Ovary (tissue), 9 donors: Measurements from ENCODE around the gene OR4D11. TPM values are rescaled to one million over a fixed set of nuclear protein-coding genes. Genes with fewer than 3 reads are reported as not detected.

Source experiments
- polyA plus RNA-seq, 2 donors: library from polyadenylated mRNA; stranded (reverse); fragments of 200-250 nt in 1 of 2; fragments of 350-450 nt in 1 of 2; fragmentation: Illumina TruSeq in 1 of 2; extraction: RNeasy Lipid Tissue Mini Kit (QIAGEN cat#74804) in 1 of 2; gene quantifications; one replicate each; pipeline ENCODE4 v1.2.3, GENCODE V29; 2013 to 2014
- total RNA-seq, 7 donors: library from RNA; depleted of rRNA in 2 of 7; stranded (reverse); fragments of >200 nt in 2 of 7; fragmentation: NEBNext Ultra II Directional in 3 of 7; extraction: Animal tissue kit (Norgen Biotek cat#: 25700) in 3 of 7; gene quantifications; one replicate each; pipeline versions ENCODE4 v1.1.0 to v1.2.4, GENCODE V29; 2016 to 2023
- donor health status: DM: no; HTN: no; CAD: no; lungs with moderate emphysema.
- donor health status: DM: no; HTN: no; CAD: no.
- donor health status: Bipolar disorder and iron deficiency.
- donor health status: DM: yes; HTN: yes; CAD: no.
- donor health status: DM: no; HTN: no; CAD: no.
- donor health status: DM: yes; HTN: yes; CAD: no.

The OR4D11 gene
- total and polyA plus RNA-seq, 9 donors, result not detected

Other genes starting within 250 kb of the OR4D11 start
- gene OR5AN1, start 144.7 kb upstream of the OR4D11 start, total RNA-seq, result not detected
- not detected for gene OR5AN1, start 144.7 kb upstream of the OR4D11 start, polyA plus RNA-seq
- gene OR5A2, start 77.2 kb upstream of the OR4D11 start, total RNA-seq, result not detected
- not detected for gene OR5A2, start 77.2 kb upstream of the OR4D11 start, polyA plus RNA-seq
- not detected for gene OR5A1, start 67.1 kb upstream of the OR4D11 start, total RNA-seq
- gene OR5A1, start 67.1 kb upstream of the OR4D11 start, polyA plus RNA-seq, result not detected
- gene OR4D6, start 46.6 kb upstream of the OR4D11 start, total RNA-seq, result not detected
- gene OR4D6, start 46.6 kb upstream of the OR4D11 start, polyA plus RNA-seq, result not detected
- gene OR4D10, start 30.3 kb upstream of the OR4D11 start, total RNA-seq, result not detected
- not detected for gene OR4D10, start 30.3 kb upstream of the OR4D11 start, polyA plus RNA-seq
- gene OR4D9, start 8.0 kb downstream of the OR4D11 start, total RNA-seq, result not detected
- gene OR4D9, start 8.0 kb downstream of the OR4D11 start, polyA plus RNA-seq, result not detected
- 10 to 100 TPM; 27.1 to 46.4 (median 42.4) TPM for gene OSBP, start 112.2 kb downstream of the OR4D11 start, total RNA-seq
- gene OSBP, start 112.2 kb downstream of the OR4D11 start, polyA plus RNA-seq, result 10 to 100 TPM; 20.5 to 58.0 TPM
- 10 to 100 TPM; 11.1 to 40.3 (median 30.8) TPM for gene PATL1, start 165.5 kb downstream of the OR4D11 start, total RNA-seq
- 10 to 100 TPM; 16.2 to 44.2 TPM for gene PATL1, start 165.5 kb downstream of the OR4D11 start, polyA plus RNA-seq
- gene OR10V1, start 210.3 kb downstream of the OR4D11 start, total RNA-seq, result not detected
- gene OR10V1, start 210.3 kb downstream of the OR4D11 start, polyA plus RNA-seq, result not detected